Measurements from ENCODE around the gene STAT6. TPM values are rescaled to one million over a fixed set of nuclear protein-coding genes. Genes with fewer than 3 reads are reported as not detected.

STAT6 gene
- polyA plus RNA-seq, 2 of the 4 experiments (the other 2 are of a cell fraction): 58.8 to 59.0 TPM

GRCh38 chr12:57111031-57111734 lies at the start of gene STAT6 (continued):
- TF ChIP-seq HMGXB4 (CRISPR knock-in tag; IDR thresholded peaks at IDR 0.05; ENCODE audit: borderline replicate concordance) (no peak), RARB (CRISPR knock-in tag; IDR thresholded peaks at IDR 0.05) (no peak), NPAS2 (CRISPR knock-in tag; IDR thresholded peaks at IDR 0.05; ENCODE audit: borderline replicate concordance) (no peak), MAZ (IDR thresholded peaks at IDR 0.05; ENCODE audit: borderline replicate concordance, low read depth, low read length) (no peak), FOSL2 (IDR thresholded peaks at IDR 0.05) (no peak), FOSL2 (CRISPR knock-in tag; IDR thresholded peaks at IDR 0.05) (no peak), GATA3 (IDR thresholded peaks at IDR 0.05; ENCODE audit: borderline replicate concordance) (no peak), ATOH8 (CRISPR knock-in tag; IDR thresholded peaks at IDR 0.05; ENCODE audit: low read depth) (peak; percentile 48; the same call in 1 of the 2 replicates), NR3C1 (IDR thresholded peaks at IDR 0.05) (no peak), ZNF302 (CRISPR knock-in tag; IDR thresholded peaks at IDR 0.05) (no peak), HEYL (CRISPR knock-in tag; IDR thresholded peaks at IDR 0.05) (no peak), MAX (IDR thresholded peaks at IDR 0.05) (peak; percentile 43), JUN (IDR thresholded peaks at IDR 0.05) (no peak), USF2 (IDR thresholded peaks at IDR 0.05) (no peak), RCOR1 (IDR thresholded peaks at IDR 0.05; ENCODE audit: low read depth, low read length) (no peak), MYC (IDR thresholded peaks at IDR 0.05; ENCODE audit: borderline replicate concordance, low read length) (peak; percentile 16; the same call in 1 of the 2 replicates), E2F6 (IDR thresholded peaks at IDR 0.05; ENCODE audit: borderline replicate concordance, low read depth) (no peak), PHF8 (IDR thresholded peaks at IDR 0.05; ENCODE audit: borderline replicate concordance, low read depth) (no peak), ELK1 (IDR thresholded peaks at IDR 0.05; ENCODE audit: low read depth, low read length) (no peak), SMC3 (IDR thresholded peaks at IDR 0.05) (no peak), CEBPB (IDR thresholded peaks at IDR 0.05) (0 out of 4 replicates have a peak, but pooled peaks of 1 of the 2 experiments have one; percentile 8), EHMT2 (IDR thresholded peaks at IDR 0.05; ENCODE audit: low read depth) (no peak), HOXB5 (CRISPR knock-in tag; IDR thresholded peaks at IDR 0.05) (no peak)

GRCh38 chr12:57160741-57161140 lies 49.6 kb upstream of the STAT6 start:
- ATAC-seq (no peak), DNase-seq (ENCODE audit: low read depth in 1 of 2, low spot score in 1 of 2) (no peak), FAIRE-seq (no peak)
- ChIA-PET CTCF (interaction anchor here (0.8 to 16.2 kb wide), 7 partner anchors 11 to 98 kb away, joined by 3 to 180 read pairs (median 4); no protein-coding TSS in a partner anchor), POLR2A (no interaction called here)
- Histone ChIP-seq H3K27ac (no peak overlapping the region), H3K4me2 (no peak overlapping the region), H3K9me3 (no peaks in the 10 kb centered on the region), H3K4me1 (peaks cover 10% of the 10 kb centered on the region), H3K4me3 (no peak overlapping the region)
- WGBS (ENCODE audit: missing lambda C conversion rate): 89% methylated on average over 14 of the region's 14 CpGs
- TF ChIP-seq CBX2 (IDR thresholded peaks at IDR 0.05; ENCODE audit: borderline replicate concordance, low read depth) (no peak), CHD2 (IDR thresholded peaks at IDR 0.05; ENCODE audit: low read length, partially characterized antibody) (no peak), ATOH8 (CRISPR knock-in tag; IDR thresholded peaks at IDR 0.05; ENCODE audit: low read depth) (no peak), BCL3 (IDR thresholded peaks at IDR 0.05) (no peak), FOXS1 (CRISPR knock-in tag; IDR thresholded peaks at IDR 0.05) (no peak), NR3C1 (IDR thresholded peaks at IDR 0.05) (no peak), GATA3 (IDR thresholded peaks at IDR 0.05; ENCODE audit: borderline replicate concordance) (no peak), RARB (CRISPR knock-in tag; IDR thresholded peaks at IDR 0.05) (no peak), POLR2AphosphoS2 (conservative IDR thresholded peaks at IDR 0.05; ENCODE audit: low read length) (no peak), ZFP36 (IDR thresholded peaks at IDR 0.05; ENCODE audit: borderline replicate concordance, partially characterized antibody) (no peak), RNF2 (IDR thresholded peaks at IDR 0.05; ENCODE audit: borderline replicate concordance, low read depth) (no peak), TP53 (CRISPR knock-in tag; IDR thresholded peaks at IDR 0.05) (no peak)

All from A549 (cell line).